Loucy (cell line): ENCODE results near the gene CD52.

Experiments
- H2AFZ ChIP-seq: fragments of 200-600 bp; sonication (generic); 2 replicates; pipeline ENCODE4 v1.6.0; 2016; ENCODE audit warnings: antibody characterized with exemption, mild to moderate bottlenecking, low read length, moderate library complexity
- H3F3A ChIP-seq: fragments of 200-600 bp; 2 replicates; pipeline ENCODE4 v1.6.0; 2016; ENCODE audit warnings: antibody characterized with exemption, low read depth, mild to moderate bottlenecking
- H3K27me3 ChIP-seq: fragments of 200-600 bp; sonication (generic); 2 replicates; pipeline ENCODE4 v1.6.1; 2014; ENCODE audit warnings: low read length, mild to moderate bottlenecking; ENCODE audit not compliant: insufficient read depth, poor library complexity, severe bottlenecking
- H3K36me3 ChIP-seq: fragments of 200-600 bp; sonication (generic); 2 replicates; pipeline ENCODE4 v1.6.1; 2016; ENCODE audit warnings: low read length; ENCODE audit not compliant: insufficient read depth
- H3K4me1 ChIP-seq: fragments of 200-600 bp; sonication (generic); 2 replicates; pipeline ENCODE4 v1.5.1; 2014; ENCODE audit warnings: low read length, mild to moderate bottlenecking; ENCODE audit not compliant: insufficient read depth, poor library complexity, severe bottlenecking
- H3K4me2 ChIP-seq: fragments of 200-600 bp; sonication (generic); 2 replicates; pipeline ENCODE4 v1.6.0; 2014; ENCODE audit warnings: antibody characterized with exemption, low read length, low read depth, mild to moderate bottlenecking; ENCODE audit not compliant: poor library complexity, severe bottlenecking
- H3K4me3 ChIP-seq: fragments of 200-600 bp; sonication (generic); 2 replicates; pipeline ENCODE4 v1.5.1; 2014; ENCODE audit warnings: low read length, mild to moderate bottlenecking, mixed read lengths; ENCODE audit not compliant: poor library complexity, severe bottlenecking
- H3K79me2 ChIP-seq: fragments of 200-600 bp; sonication (generic); 2 replicates; pipeline ENCODE4 v1.6.1; 2014; ENCODE audit warnings: low read length; ENCODE audit not compliant: insufficient read depth
- H3K9ac ChIP-seq: fragments of 200-600 bp; sonication (generic); 2 replicates; pipeline ENCODE4 v1.6.0; 2014; ENCODE audit warnings: mild to moderate bottlenecking, low read depth, low read length, moderate library complexity; ENCODE audit not compliant: poor library complexity, severe bottlenecking
- H3K9me2 ChIP-seq: fragments of 200-600 bp; sonication (generic); replicated peaks from 2 replicates; pipeline ENCODE4 v1.6.1; 2016; ENCODE audit warnings: low read depth, low read length, mixed read lengths
- H3K9me3 ChIP-seq: fragments of 200-600 bp; sonication (generic); 2 replicates; pipeline ENCODE4 v1.6.1; 2014; ENCODE audit warnings: mild to moderate bottlenecking, antibody characterized with exemption, low read length, low read depth; ENCODE audit not compliant: insufficient read depth
- H4K20me1 ChIP-seq: fragments of 200-600 bp; sonication (generic); 2 replicates; pipeline ENCODE4 v1.6.0; 2014; ENCODE audit warnings: antibody characterized with exemption, low read length, mild to moderate bottlenecking; ENCODE audit not compliant: insufficient read depth, poor library complexity, severe bottlenecking
- EZH2phosphoT487 ChIP-seq: fragments of 200-600 bp; IDR thresholded peaks from 2 replicates; pipeline ENCODE4 v1.6.1; 2018; ENCODE audit warnings: antibody characterized with exemption, mild to moderate bottlenecking, moderate library complexity, borderline replicate concordance
- TF ChIP-seq, protein P1 (sequence below): fragments of 200-600 bp; sonication (generic); conservative IDR thresholded peaks from 2 replicates; pipeline ENCODE4 v1.5.1; 2014; ENCODE audit warnings: mild to moderate bottlenecking, antibody characterized with exemption, low read length

The CD52 gene

DNA sequence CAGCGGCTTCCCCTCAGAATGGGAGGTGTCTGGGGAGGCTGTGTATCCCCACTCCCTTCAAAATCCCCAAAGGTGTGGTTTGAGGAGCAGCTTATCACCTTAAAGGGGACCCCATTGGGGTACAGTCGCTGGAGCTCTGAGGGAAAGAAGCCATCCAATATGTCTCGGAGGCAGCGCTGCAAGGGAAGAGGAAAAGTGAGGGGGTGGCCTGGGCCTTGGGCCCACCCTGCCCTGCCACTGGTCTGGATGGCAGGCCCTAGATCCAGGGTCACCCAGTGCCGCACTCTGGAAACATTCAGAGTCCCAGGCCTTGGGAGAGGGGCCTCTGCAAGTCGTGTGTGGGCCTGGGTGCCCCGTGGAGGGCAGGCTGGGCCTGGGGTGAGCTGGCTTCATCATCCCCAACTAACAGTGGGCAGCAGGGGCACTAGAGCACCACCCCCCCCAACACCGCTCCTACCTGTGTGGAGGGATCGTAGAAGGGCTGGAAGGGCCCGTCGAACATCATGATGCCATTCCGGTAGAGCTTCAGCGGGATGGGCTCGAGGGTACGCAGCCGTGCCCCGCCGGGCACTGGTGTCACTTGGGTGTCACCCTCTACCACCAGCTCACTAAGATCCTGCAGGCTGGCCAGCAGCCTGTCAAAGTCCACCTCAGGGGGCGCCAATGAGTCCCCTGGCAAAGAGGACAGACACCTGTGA, 32.2 kb upstream of the CD52 start:
- peaks cover 8% of the 10 kb centered on the region for H4K20me1 ChIP-seq
- H3K27me3 ChIP-seq = no peaks in the 10 kb centered on the region
- H3K9me2 ChIP-seq = no peaks in the 10 kb centered on the region
- no peaks in the 10 kb centered on the region for H3K36me3 ChIP-seq
- H3F3A ChIP-seq = peaks cover 31% of the 10 kb centered on the region
- H2AFZ ChIP-seq = no peak overlapping the region
- TF ChIP-seq, protein P1, sequence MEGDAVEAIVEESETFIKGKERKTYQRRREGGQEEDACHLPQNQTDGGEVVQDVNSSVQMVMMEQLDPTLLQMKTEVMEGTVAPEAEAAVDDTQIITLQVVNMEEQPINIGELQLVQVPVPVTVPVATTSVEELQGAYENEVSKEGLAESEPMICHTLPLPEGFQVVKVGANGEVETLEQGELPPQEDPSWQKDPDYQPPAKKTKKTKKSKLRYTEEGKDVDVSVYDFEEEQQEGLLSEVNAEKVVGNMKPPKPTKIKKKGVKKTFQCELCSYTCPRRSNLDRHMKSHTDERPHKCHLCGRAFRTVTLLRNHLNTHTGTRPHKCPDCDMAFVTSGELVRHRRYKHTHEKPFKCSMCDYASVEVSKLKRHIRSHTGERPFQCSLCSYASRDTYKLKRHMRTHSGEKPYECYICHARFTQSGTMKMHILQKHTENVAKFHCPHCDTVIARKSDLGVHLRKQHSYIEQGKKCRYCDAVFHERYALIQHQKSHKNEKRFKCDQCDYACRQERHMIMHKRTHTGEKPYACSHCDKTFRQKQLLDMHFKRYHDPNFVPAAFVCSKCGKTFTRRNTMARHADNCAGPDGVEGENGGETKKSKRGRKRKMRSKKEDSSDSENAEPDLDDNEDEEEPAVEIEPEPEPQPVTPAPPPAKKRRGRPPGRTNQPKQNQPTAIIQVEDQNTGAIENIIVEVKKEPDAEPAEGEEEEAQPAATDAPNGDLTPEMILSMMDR = peak; percentile 81
- TF ChIP-seq EZH2phosphoT487 = no peak
- H3K9ac ChIP-seq = peak overlapping the region; percentile 88
- no peak overlapping the region for H3K4me3 ChIP-seq
- H3K4me2 ChIP-seq = peak overlapping the region; percentile 88
- H3K79me2 ChIP-seq = peaks cover 31% of the 10 kb centered on the region
- no peaks in the 10 kb centered on the region for H3K9me3 ChIP-seq
- H3K4me1 ChIP-seq = peaks cover 89% of the 10 kb centered on the region

DNA sequence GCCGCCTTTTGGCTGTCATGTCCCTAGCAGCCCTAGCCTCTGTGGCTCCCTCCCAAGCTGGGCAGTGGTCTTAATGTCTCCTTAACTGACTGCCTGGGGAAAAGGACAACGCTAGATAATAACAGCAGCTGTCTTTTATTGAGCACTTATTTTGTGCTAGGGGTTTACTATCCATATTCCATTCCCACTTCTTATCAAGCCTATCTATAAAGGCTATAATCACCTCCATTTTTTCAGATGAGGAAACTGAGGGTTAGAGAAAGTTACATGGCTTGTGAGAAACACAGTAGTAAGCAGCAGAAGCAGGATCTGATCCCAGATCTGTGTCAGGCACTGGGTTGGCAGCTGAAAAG, 31.7 kb upstream of the CD52 start:
- Histone ChIP-seq H3K9me3 (no peaks in the 10 kb centered on the region), H3K36me3 (no peaks in the 10 kb centered on the region), H3K4me3 (peak overlapping the region; percentile 25), H3K27me3 (no peaks in the 10 kb centered on the region), H3F3A (peaks cover 31% of the 10 kb centered on the region), H3K9ac (peak overlapping the region; percentile 88), H3K9me2 (no peaks in the 10 kb centered on the region), H3K4me1 (peaks cover 92% of the 10 kb centered on the region), H4K20me1 (peaks cover 3% of the 10 kb centered on the region), H3K79me2 (peaks cover 26% of the 10 kb centered on the region), H2AFZ (no peak overlapping the region), H3K4me2 (peak overlapping the region; percentile 98)
- TF ChIP-seq EZH2phosphoT487 = no peak
- TF ChIP-seq, protein P1 = no peak

DNA sequence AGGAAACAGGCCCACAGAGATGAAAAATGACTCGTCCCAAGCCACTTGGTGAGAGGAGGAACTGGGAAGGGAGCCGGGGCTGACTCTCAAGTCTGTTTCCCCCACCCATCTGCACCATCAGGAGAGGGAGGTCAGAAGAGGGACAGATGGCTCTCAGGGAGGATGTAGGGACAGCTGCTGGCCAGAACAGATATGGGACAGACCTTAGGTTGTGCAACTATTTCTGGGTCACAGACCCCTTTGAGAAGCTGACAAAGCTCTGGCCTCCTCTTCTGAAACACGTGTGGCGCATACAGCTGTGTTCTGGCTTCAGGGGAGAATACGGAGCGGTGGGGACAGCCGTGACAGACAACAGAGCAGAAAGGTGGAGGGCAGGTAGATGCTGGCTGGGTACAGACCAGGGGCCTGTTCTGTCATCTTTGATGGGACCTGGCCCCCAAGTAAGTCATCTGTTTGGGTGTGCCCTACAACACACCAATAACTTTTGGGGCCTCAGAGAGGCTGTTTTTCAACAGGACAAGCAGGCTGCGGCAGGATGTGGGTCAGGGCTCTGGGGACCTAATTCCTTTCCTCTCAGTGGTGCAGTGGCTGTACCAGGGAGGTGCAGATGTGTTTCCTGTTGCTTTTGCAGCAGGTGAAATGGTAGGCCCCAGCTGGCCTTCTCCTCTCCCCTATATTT, 30.6 kb upstream of the CD52 start:
- Histone ChIP-seq H2AFZ (no peak overlapping the region), H3K79me2 (peaks cover 15% of the 10 kb centered on the region; the same call in 1 of the 2 replicates), H4K20me1 (no peaks in the 10 kb centered on the region), H3K27me3 (no peaks in the 10 kb centered on the region), H3K9me2 (no peaks in the 10 kb centered on the region), H3K4me2 (peak overlapping the region; percentile 98), H3F3A (peaks cover 31% of the 10 kb centered on the region), H3K36me3 (no peaks in the 10 kb centered on the region), H3K9me3 (no peaks in the 10 kb centered on the region), H3K4me3 (peak overlapping the region; percentile 69), H3K4me1 (peaks cover 91% of the 10 kb centered on the region), H3K9ac (peak overlapping the region; percentile 88)
- TF ChIP-seq EZH2phosphoT487 = no peak
- TF ChIP-seq, protein P1 = no peak
